ENCODE data around the gene HRC. TPM values are rescaled to one million over a fixed set of nuclear protein-coding genes. Genes with fewer than 3 reads are reported as not detected.
"Not testable (repeated sequence)": the region's sequence is repeated elsewhere in the genome, so short reads cannot be mapped to it uniquely, and the experiment has no call there.

The HRC gene
- 154 TPM for total RNA-seq

GRCh38 chr19:49155005-49155819, at the start of gene HRC:
TSS of gene HRC (minus strand) at chr19:49155396. CDS start at chr19:49155237, 159 bp downstream.
- DNase-seq: peak; percentile 87

GRCh38 chr19:49201042-49201441, 45.8 kb upstream of the HRC start:
- DNase-seq: no peak

GRCh38 chr19:49200238-49200862, 45.2 kb upstream of the HRC start:
- DNase-seq: no peak

- peak; percentile 15 for DNase-seq
Measured at GRCh38 chr19:49196527-49197240, 41.5 kb upstream of the HRC start.

- no peak for DNase-seq
Measured at GRCh38 chr19:49194408-49194807, 39.2 kb upstream of the HRC start.

- DNase-seq: no peak
Measured at GRCh38 chr19:49193822-49194394, 38.7 kb upstream of the HRC start.

GRCh38 chr19:49190781-49191180, 35.6 kb upstream of the HRC start:
- DNase-seq: no peak

- no peak for DNase-seq
Measured at GRCh38 chr19:49189259-49189658, 34.1 kb upstream of the HRC start.

- no peak for DNase-seq
Measured at GRCh38 chr19:49188626-49189200, 33.5 kb upstream of the HRC start.

- DNase-seq: no peak
Measured at GRCh38 chr19:49186108-49186507, 30.9 kb upstream of the HRC start.

- no peak for DNase-seq
Measured at GRCh38 chr19:49182848-49183375, 27.7 kb upstream of the HRC start.

GRCh38 chr19:49182010-49182847, 27.0 kb upstream of the HRC start:
- DNase-seq: not testable (repeated sequence)

GRCh38 chr19:49180659-49181058, 25.5 kb upstream of the HRC start:
- no peak for DNase-seq

GRCh38 chr19:49173198-49173597, 18.0 kb upstream of the HRC start:
- DNase-seq: no peak

- no peak for DNase-seq
Measured at GRCh38 chr19:49168421-49168820, 13.2 kb upstream of the HRC start.

- no peak for DNase-seq
Measured at GRCh38 chr19:49167857-49168409, 12.7 kb upstream of the HRC start.

GRCh38 chr19:49165865-49166301, 10.7 kb upstream of the HRC start:
- no peak for DNase-seq

- DNase-seq: peak; percentile 77
Measured at GRCh38 chr19:49165111-49165750, 10.0 kb upstream of the HRC start.

GRCh38 chr19:49161987-49162386, 6.8 kb upstream of the HRC start:
- DNase-seq: no peak
